GM19328 (cell line): ENCODE measurements around the gene TFAP2B.

Experiments used
- ATAC-seq: cut with Tn5 transposase; IDR thresholded peaks from one replicate; pipeline ENCODE4 v1.9.1; 2021; ENCODE audit warnings: mild to moderate bottlenecking, moderate library complexity; ENCODE audit not compliant: unreplicated experiment

Gene TFAP2B

GRCh38 chr6:50823094-50823920 is 4.6 kb downstream of the TFAP2B start:
- ATAC-seq = no peak

GRCh38 chr6:50824552-50824951 is 5.9 kb downstream of the TFAP2B start:
- ATAC-seq = no peak

GRCh38 chr6:50825375-50826036 is 6.8 kb downstream of the TFAP2B start:
- no peak for ATAC-seq

- no peak for ATAC-seq
Observed at GRCh38 chr6:50826037-50826761, 7.5 kb downstream of the TFAP2B start.

GRCh38 chr6:50826803-50827202 is 8.1 kb downstream of the TFAP2B start:
- no peak for ATAC-seq

GRCh38 chr6:50829049-50829448 is 10.4 kb downstream of the TFAP2B start:
- no peak for ATAC-seq

- ATAC-seq = no peak
Observed at GRCh38 chr6:50829898-50830444, 11.3 kb downstream of the TFAP2B start.

GRCh38 chr6:50831186-50831585 is 12.5 kb downstream of the TFAP2B start:
- ATAC-seq = no peak

- no peak for ATAC-seq
Observed at GRCh38 chr6:50832912-50833311, 14.2 kb downstream of the TFAP2B start.

GRCh38 chr6:50834929-50835410 is 16.3 kb downstream of the TFAP2B start:
- no peak for ATAC-seq

GRCh38 chr6:50836231-50836630 is 17.6 kb downstream of the TFAP2B start:
- no peak for ATAC-seq

- no peak for ATAC-seq
Observed at GRCh38 chr6:50837589-50838445, 19.1 kb downstream of the TFAP2B start.

- ATAC-seq = no peak
Observed at GRCh38 chr6:50840112-50840810, 21.6 kb downstream of the TFAP2B start.

- no peak for ATAC-seq
Observed at GRCh38 chr6:50840811-50841192, 22.1 kb downstream of the TFAP2B start.

GRCh38 chr6:50842446-50842845 is 23.8 kb downstream of the TFAP2B start:
- ATAC-seq = no peak

- no peak for ATAC-seq
Observed at GRCh38 chr6:50842861-50843384, 24.3 kb downstream of the TFAP2B start.

- ATAC-seq = no peak
Observed at GRCh38 chr6:50843842-50844241, 25.2 kb downstream of the TFAP2B start.

GRCh38 chr6:50845499-50846143 is 26.9 kb downstream of the TFAP2B start:
- ATAC-seq = no peak
